ENCODE results near the gene BMP3. TPM values are rescaled to one million over a fixed set of nuclear protein-coding genes. Genes with fewer than 3 reads are reported as not detected.

The BMP3 gene
- total RNA-seq, 1 donor from 2014 or later = 0.25 TPM

DNA sequence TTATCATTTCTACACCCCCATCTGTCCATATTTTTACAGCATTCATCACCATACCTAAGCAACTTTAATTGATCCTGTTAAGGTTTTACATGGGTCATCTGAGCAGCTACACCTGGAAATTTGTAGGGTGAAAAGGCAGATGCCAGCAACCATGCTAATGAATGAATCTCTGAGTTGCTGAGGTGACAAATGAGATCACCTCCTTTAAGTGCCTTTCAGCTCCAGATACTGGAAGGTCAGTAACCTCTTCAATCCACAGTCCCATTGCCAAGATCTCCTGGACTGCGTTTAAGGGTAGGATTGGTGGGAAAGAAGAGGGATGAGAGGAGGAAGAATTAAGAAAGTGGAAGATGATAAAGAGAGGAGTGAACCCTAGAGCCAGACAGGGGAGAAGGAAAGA is 8.5 kb upstream of the BMP3 start:
- Histone ChIP-seq H3K4me3 (no peak overlapping the region), H3K27me3 (no peaks in the 10 kb centered on the region), H3K4me1 (no peaks in the 10 kb centered on the region), H3K9me3 (no peaks in the 10 kb centered on the region), H3K27ac (no peak overlapping the region), H3K36me3 (no peaks in the 10 kb centered on the region)
- intact Hi-C loops (cut with DNase I) = no loop called here
- TF ChIP-seq POLR2AphosphoS5 (IDR thresholded peaks at IDR 0.05; ENCODE audit: insufficient read depth in 1 of 2, low read depth in 1 of 2) = no peak
- no peak for TF ChIP-seq POLR2A (IDR thresholded peaks at IDR 0.05)
- TF ChIP-seq, protein P1, sequence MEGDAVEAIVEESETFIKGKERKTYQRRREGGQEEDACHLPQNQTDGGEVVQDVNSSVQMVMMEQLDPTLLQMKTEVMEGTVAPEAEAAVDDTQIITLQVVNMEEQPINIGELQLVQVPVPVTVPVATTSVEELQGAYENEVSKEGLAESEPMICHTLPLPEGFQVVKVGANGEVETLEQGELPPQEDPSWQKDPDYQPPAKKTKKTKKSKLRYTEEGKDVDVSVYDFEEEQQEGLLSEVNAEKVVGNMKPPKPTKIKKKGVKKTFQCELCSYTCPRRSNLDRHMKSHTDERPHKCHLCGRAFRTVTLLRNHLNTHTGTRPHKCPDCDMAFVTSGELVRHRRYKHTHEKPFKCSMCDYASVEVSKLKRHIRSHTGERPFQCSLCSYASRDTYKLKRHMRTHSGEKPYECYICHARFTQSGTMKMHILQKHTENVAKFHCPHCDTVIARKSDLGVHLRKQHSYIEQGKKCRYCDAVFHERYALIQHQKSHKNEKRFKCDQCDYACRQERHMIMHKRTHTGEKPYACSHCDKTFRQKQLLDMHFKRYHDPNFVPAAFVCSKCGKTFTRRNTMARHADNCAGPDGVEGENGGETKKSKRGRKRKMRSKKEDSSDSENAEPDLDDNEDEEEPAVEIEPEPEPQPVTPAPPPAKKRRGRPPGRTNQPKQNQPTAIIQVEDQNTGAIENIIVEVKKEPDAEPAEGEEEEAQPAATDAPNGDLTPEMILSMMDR (IDR thresholded peaks at IDR 0.05) = no peak
- DNase-seq (ENCODE audit: extremely low spot score in 2 of 2) = no peak

DNA sequence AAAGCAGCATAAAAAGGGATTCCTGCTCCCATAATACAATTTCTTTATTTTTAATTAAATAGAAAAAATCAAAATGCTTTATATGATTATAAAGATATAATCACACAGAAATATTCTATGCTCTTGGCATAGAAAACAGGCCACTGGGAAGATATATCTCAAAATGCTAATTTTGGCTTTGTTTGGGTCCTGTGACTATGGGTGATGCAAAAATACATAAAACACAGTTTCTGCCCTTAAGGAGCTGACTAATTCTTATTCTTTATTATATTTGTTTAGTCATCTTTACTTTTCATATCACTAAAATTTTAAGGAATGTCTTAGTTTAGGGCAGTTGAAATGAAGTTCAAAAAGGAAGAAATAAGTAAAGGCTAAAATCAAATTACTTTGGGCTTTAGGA is 7.0 kb upstream of the BMP3 start:
- Histone ChIP-seq H3K36me3 (no peaks in the 10 kb centered on the region), H3K27me3 (no peaks in the 10 kb centered on the region), H3K27ac (no peak overlapping the region), H3K4me3 (no peak overlapping the region), H3K9me3 (no peaks in the 10 kb centered on the region), H3K4me1 (no peaks in the 10 kb centered on the region)
- no peak for DNase-seq (ENCODE audit: extremely low spot score in 2 of 2)
- intact Hi-C loops (cut with DNase I) = no loop called here
- TF ChIP-seq, protein P1 (IDR thresholded peaks at IDR 0.05) = no peak
- TF ChIP-seq POLR2AphosphoS5 (IDR thresholded peaks at IDR 0.05; ENCODE audit: insufficient read depth in 1 of 2, low read depth in 1 of 2) = no peak

DNA sequence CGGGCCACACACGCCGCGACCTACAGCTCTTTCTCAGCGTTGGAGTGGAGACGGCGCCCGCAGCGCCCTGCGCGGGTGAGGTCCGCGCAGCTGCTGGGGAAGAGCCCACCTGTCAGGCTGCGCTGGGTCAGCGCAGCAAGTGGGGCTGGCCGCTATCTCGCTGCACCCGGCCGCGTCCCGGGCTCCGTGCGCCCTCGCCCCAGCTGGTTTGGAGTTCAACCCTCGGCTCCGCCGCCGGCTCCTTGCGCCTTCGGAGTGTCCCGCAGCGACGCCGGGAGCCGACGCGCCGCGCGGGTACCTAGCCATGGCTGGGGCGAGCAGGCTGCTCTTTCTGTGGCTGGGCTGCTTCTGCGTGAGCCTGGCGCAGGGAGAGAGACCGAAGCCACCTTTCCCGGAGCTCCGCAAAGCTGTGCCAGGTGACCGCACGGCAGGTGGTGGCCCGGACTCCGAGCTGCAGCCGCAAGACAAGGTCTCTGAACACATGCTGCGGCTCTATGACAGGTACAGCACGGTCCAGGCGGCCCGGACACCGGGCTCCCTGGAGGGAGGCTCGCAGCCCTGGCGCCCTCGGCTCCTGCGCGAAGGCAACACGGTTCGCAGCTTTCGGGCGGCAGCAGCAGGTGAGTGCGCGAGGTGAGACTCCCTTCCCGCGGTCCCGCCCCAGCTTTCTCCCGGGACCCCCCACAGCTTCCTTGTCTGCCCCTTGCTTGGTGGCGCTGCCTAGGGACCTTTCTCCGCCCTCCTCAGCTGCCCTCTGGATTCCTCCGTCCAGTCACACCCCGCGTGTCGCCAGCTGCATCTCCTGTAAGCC is 678 bp downstream of the BMP3 start:
- H3K27me3 ChIP-seq = no peaks in the 10 kb centered on the region
- peak overlapping the region; percentile 8 to 20 for H3K4me3 ChIP-seq
- TF ChIP-seq POLR2A (IDR thresholded peaks at IDR 0.05) = no peak
- TF ChIP-seq, protein P1 (IDR thresholded peaks at IDR 0.05) = no peak
- no peak for TF ChIP-seq POLR2AphosphoS5 (IDR thresholded peaks at IDR 0.05; ENCODE audit: insufficient read depth in 1 of 2, low read depth in 1 of 2)
- no peaks in the 10 kb centered on the region for H3K9me3 ChIP-seq
- H3K36me3 ChIP-seq = no peaks in the 10 kb centered on the region
- peaks cover 15% of the 10 kb centered on the region for H3K4me1 ChIP-seq
- no peak overlapping the region for H3K27ac ChIP-seq
- intact Hi-C loops (cut with DNase I) = no loop called here
- DNase-seq (ENCODE audit: extremely low spot score in 2 of 2) = no peak

DNA sequence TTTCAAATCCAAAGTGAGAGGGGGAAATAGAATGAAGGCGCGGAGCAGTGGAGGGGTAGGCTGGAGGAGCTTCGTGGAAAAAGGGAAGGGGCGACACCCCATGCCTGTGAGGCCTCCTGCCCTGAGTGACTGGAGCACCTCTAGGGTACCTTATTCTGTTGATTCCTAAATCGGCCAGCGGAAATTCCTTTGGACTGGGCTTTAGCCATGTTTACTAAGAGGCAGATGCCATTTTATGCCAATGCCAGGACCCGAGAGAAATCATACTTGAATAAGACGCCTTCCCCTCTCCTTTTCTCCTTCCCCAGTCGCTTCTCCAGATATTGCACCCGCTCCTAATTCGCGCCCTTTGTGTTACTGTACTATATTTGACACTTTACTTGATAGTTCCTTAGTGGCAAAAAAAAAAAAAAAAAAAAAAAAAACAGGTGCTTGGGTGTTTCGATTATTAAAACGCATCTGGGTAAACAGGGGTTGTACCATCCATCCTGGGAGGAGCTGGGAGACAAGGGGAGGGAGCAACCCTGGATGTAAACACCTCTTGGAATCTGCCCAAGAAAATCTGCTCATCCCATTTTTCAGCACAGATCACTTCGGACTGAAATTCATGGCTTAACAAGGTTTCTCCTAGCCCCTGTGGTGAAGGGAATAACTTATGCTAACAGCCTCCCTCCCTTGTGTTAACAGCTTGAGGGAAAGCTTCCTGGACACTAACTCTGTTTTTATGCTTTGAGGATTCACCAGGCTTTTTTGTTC is 1.5 kb downstream of the BMP3 start:
- intact Hi-C loops (cut with DNase I) = no loop called here
- H3K27me3 ChIP-seq = no peaks in the 10 kb centered on the region
- H3K36me3 ChIP-seq = no peaks in the 10 kb centered on the region
- TF ChIP-seq, protein P1 (IDR thresholded peaks at IDR 0.05) = no peak
- TF ChIP-seq POLR2AphosphoS5 (IDR thresholded peaks at IDR 0.05; ENCODE audit: insufficient read depth in 1 of 2, low read depth in 1 of 2) (no peak), POLR2A (IDR thresholded peaks at IDR 0.05) (no peak)
- no peak overlapping the region for H3K27ac ChIP-seq
- no peaks in the 10 kb centered on the region for H3K9me3 ChIP-seq
- H3K4me1 ChIP-seq = peaks cover 15% of the 10 kb centered on the region
- no peak for DNase-seq (ENCODE audit: extremely low spot score in 2 of 2)
- H3K4me3 ChIP-seq = no peak overlapping the region
